ENCODE data around the gene PDE9A. TPM values are rescaled to one million over a fixed set of nuclear protein-coding genes. Genes with fewer than 3 reads are reported as not detected.

The PDE9A gene
- total and polyA plus RNA-seq, 2 experiments from 2014 or later, result 14.3 to 19.6 TPM

DNA sequence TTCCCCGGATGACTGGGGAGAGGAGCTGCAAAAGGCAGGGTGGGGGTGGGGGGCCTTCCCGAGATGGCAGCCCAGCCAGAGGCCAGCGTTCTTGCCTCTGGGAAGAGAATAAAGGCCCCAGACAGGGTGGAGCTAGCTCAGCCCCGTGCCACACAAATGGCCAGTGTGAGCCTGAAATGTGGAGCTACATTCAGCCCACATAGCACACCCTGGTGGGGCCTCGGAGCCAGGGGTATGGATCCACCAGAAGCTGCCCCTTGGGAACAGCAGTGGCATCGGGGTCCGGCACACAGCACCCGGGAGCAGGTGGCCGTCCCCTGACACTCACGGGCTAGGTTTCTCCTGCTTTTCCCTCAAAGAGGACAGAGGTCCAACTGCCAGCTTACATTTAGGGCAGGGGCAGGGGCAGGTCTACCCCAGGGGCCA, 93.9 kb downstream of the PDE9A start:
- Histone ChIP-seq H3K79me2 (no peaks in the 10 kb centered on the region), H3K4me2 (no peak overlapping the region), H4K20me1 (ENCODE audit: insufficient read depth, poor library complexity, severe bottlenecking) (no peaks in the 10 kb centered on the region), H2AFZ (no peak overlapping the region), H3K36me3 (replicated peaks; ENCODE audit: insufficient read depth, low read depth) (no peaks in the 10 kb centered on the region), H3K4me3 (no peak overlapping the region), H3K27me3 (no peaks in the 10 kb centered on the region), H3K4me1 (ENCODE audit: insufficient read depth) (no peaks in the 10 kb centered on the region), H3K9me2 (replicated peaks; ENCODE audit: insufficient read depth) (no peaks in the 10 kb centered on the region), H3K27ac (no peak overlapping the region), H3K9me3 (ENCODE audit: low read depth) (no peaks in the 10 kb centered on the region)
- DNase-seq (ENCODE audit: low spot score), result no peak
- TF ChIP-seq, protein P1, sequence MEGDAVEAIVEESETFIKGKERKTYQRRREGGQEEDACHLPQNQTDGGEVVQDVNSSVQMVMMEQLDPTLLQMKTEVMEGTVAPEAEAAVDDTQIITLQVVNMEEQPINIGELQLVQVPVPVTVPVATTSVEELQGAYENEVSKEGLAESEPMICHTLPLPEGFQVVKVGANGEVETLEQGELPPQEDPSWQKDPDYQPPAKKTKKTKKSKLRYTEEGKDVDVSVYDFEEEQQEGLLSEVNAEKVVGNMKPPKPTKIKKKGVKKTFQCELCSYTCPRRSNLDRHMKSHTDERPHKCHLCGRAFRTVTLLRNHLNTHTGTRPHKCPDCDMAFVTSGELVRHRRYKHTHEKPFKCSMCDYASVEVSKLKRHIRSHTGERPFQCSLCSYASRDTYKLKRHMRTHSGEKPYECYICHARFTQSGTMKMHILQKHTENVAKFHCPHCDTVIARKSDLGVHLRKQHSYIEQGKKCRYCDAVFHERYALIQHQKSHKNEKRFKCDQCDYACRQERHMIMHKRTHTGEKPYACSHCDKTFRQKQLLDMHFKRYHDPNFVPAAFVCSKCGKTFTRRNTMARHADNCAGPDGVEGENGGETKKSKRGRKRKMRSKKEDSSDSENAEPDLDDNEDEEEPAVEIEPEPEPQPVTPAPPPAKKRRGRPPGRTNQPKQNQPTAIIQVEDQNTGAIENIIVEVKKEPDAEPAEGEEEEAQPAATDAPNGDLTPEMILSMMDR (IDR thresholded peaks at IDR 0.05; ENCODE audit: poor library complexity), result no peak
- TF ChIP-seq EZH2phosphoT487 (IDR thresholded peaks at IDR 0.05; ENCODE audit: low read depth, severe bottlenecking, unreplicated experiment) (no peak), EZH2 (IDR thresholded peaks at IDR 0.05; ENCODE audit: borderline replicate concordance) (no peak)
- 70% methylated on average over 10 of the region's 10 CpGs for WGBS (ENCODE audit: low lambda C conversion rate, missing lambda C conversion rate)

DNA sequence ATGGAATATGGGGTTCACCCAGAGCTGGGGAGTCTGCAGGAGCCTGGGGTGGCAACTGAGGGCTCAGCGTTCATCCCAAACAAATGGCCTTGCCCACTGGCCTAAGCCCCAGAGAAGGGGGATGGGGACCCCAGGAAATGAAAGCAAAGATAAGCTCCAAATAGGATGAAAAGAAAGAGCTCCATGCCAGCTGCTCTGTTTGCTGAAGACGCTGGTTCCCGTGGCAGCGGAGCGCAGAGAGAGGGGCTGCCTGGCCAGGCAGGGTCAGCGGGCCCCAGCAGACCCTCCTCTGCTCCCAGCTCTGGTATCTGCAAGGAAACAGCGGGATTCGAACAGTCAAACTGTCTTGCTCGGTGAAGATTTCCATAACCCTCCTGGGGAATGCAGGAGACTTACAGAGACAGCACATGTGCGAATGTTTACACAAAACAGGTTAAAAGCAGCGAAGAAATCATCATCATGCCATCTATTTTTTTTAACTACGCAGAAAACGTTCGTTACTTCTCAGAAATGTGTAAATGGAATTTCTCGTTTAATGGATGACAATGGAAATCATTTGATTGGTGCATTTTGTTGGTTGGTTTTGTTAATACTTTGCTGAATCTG, 94.4 kb downstream of the PDE9A start:
- TF ChIP-seq EZH2phosphoT487 (IDR thresholded peaks at IDR 0.05; ENCODE audit: low read depth, severe bottlenecking, unreplicated experiment), result no peak
- no peak for TF ChIP-seq EZH2 (IDR thresholded peaks at IDR 0.05; ENCODE audit: borderline replicate concordance)
- TF ChIP-seq, protein P1 (IDR thresholded peaks at IDR 0.05; ENCODE audit: poor library complexity), result no peak
- H3K9me2 ChIP-seq (replicated peaks; ENCODE audit: insufficient read depth), result no peaks in the 10 kb centered on the region
- DNase-seq (ENCODE audit: low spot score), result no peak
- no peaks in the 10 kb centered on the region for H3K79me2 ChIP-seq
- H4K20me1 ChIP-seq (ENCODE audit: insufficient read depth, poor library complexity, severe bottlenecking), result no peaks in the 10 kb centered on the region
- H3K4me3 ChIP-seq, result no peak overlapping the region
- no peak overlapping the region for H2AFZ ChIP-seq
- H3K4me1 ChIP-seq (ENCODE audit: insufficient read depth), result no peaks in the 10 kb centered on the region
- 83% methylated on average over 15 of the region's 15 CpGs for WGBS (ENCODE audit: low lambda C conversion rate, missing lambda C conversion rate)
- H3K27ac ChIP-seq, result no peak overlapping the region
- H3K9me3 ChIP-seq (ENCODE audit: low read depth), result no peaks in the 10 kb centered on the region
- H3K4me2 ChIP-seq, result no peak overlapping the region
- no peaks in the 10 kb centered on the region for H3K36me3 ChIP-seq (replicated peaks; ENCODE audit: insufficient read depth, low read depth)
- no peaks in the 10 kb centered on the region for H3K27me3 ChIP-seq

DNA sequence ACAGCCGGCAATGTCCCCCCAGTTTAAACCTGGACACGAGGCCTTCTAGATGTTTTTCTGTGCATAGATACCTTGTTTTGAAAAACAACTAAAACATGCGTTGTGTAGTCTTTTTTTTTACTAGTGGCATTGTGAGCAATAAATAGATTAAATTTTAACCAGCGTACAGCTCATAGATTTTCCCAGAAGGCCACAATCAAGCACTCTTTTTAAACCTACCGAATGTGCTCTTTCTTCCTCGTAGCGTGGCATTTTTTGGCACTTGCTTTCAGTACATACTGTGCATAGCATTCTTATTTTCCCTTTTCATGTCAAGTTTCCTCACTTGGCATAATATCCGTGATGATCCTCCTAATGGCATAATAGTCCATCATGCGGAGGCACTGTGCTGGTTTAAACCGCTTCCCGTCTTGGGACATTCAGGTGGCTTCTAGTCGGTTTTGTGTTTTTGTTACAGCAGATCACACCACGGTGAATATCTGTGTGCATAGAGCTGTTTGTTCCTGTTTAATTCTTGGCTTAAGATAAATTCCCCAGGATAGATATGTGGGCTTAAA, 95.3 kb downstream of the PDE9A start:
- 68% methylated on average over 13 of the region's 13 CpGs for WGBS (ENCODE audit: low lambda C conversion rate, missing lambda C conversion rate)
- TF ChIP-seq EZH2 (IDR thresholded peaks at IDR 0.05; ENCODE audit: borderline replicate concordance), result no peak
- no peak for TF ChIP-seq EZH2phosphoT487 (IDR thresholded peaks at IDR 0.05; ENCODE audit: low read depth, severe bottlenecking, unreplicated experiment)
- TF ChIP-seq, protein P1 (IDR thresholded peaks at IDR 0.05; ENCODE audit: poor library complexity), result no peak
- no peaks in the 10 kb centered on the region for H3K9me3 ChIP-seq (ENCODE audit: low read depth)
- no peaks in the 10 kb centered on the region for H4K20me1 ChIP-seq (ENCODE audit: insufficient read depth, poor library complexity, severe bottlenecking)
- no peaks in the 10 kb centered on the region for H3K79me2 ChIP-seq
- no peaks in the 10 kb centered on the region for H3K36me3 ChIP-seq (replicated peaks; ENCODE audit: insufficient read depth, low read depth)
- H3K9me2 ChIP-seq (replicated peaks; ENCODE audit: insufficient read depth), result no peaks in the 10 kb centered on the region
- H3K4me3 ChIP-seq, result no peak overlapping the region
- peak overlapping the region; percentile 36 for H3K4me2 ChIP-seq
- no peak overlapping the region for H2AFZ ChIP-seq
- H3K27me3 ChIP-seq, result no peaks in the 10 kb centered on the region
- peak overlapping the region; percentile 43 for H3K27ac ChIP-seq
- DNase-seq (ENCODE audit: low spot score), result no peak
- H3K4me1 ChIP-seq (ENCODE audit: insufficient read depth), result no peaks in the 10 kb centered on the region
